ENCODE results near the gene C2orf42. TPM values are rescaled to one million over a fixed set of nuclear protein-coding genes. Genes with fewer than 3 reads are reported as not detected.
"Not testable (repeated sequence)": the region's sequence is repeated elsewhere in the genome, so short reads cannot be mapped to it uniquely, and the experiment has no call there.

Gene C2orf42
- total RNA-seq, 6 experiments from 2014 or later, result 10.9 to 22.5 (median 16.7) TPM

DNA sequence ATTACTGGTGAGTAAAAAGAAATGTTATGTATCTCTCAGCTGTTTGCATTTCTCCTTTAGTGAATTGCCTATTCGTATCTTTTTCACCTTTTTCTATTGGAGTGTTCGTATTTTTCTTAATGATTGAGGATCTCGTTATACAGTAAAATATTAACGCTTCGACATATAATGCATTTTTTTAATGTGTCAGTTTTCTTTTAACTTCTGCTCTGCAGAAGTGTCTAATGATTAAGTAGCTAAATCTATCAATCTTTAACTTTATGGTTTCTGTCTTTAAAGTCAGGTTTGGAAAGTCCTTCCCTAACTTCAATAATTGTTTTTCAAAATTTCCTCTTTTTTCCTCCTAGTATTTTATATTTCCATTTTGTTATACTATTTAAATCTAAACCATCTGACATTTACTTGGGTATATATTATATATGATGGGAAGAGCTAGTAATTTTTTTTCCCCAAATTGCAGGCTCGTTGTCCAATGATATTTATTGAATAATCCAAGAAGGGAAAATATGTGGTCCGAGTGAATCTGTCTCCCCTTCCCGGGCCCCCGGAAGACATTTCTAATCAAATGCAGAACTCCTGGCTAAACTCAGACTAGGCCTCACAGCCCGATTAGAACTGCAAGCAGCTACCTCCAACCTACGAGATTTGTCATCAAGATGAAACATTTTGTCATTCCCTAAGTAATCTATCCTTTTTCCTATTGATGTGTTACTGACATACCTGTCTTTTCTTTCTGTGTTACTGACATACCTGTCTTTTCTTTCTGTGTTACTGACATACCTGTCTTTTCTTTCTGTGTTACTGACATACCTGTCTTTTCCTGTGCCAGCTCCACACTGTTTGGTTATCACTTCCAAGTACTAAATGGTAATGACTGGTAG lies 86.3 kb downstream of the C2orf42 start:
- TF ChIP-seq, protein P1, sequence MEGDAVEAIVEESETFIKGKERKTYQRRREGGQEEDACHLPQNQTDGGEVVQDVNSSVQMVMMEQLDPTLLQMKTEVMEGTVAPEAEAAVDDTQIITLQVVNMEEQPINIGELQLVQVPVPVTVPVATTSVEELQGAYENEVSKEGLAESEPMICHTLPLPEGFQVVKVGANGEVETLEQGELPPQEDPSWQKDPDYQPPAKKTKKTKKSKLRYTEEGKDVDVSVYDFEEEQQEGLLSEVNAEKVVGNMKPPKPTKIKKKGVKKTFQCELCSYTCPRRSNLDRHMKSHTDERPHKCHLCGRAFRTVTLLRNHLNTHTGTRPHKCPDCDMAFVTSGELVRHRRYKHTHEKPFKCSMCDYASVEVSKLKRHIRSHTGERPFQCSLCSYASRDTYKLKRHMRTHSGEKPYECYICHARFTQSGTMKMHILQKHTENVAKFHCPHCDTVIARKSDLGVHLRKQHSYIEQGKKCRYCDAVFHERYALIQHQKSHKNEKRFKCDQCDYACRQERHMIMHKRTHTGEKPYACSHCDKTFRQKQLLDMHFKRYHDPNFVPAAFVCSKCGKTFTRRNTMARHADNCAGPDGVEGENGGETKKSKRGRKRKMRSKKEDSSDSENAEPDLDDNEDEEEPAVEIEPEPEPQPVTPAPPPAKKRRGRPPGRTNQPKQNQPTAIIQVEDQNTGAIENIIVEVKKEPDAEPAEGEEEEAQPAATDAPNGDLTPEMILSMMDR (IDR thresholded peaks at IDR 0.05), result no peak
- TF ChIP-seq POLR2A (IDR thresholded peaks at IDR 0.05), result no peak
- peak in 1 of 3 donors; percentile 55 for DNase-seq
- peak overlapping the region in 1 of 3 donors; percentile 0 for H3K4me3 ChIP-seq
- no peaks in the 10 kb centered on the region for H3K27me3 ChIP-seq
- peak overlapping the region; percentile 39 to 54 (median 48) for H3K27ac ChIP-seq
- intact Hi-C loops (cut with DNase I), result no loop called here
- no peak for ATAC-seq
- H3K9me3 ChIP-seq, result no peaks in the 10 kb centered on the region
- H3K4me1 ChIP-seq, result peaks cover 0 to 35% (median 5%) of the 10 kb centered on the region in 4 donors
- H3K36me3 ChIP-seq, result no peaks in the 10 kb centered on the region
- WGBS (ENCODE audit: insufficient coverage, low coverage, low lambda C conversion rate, missing lambda C conversion rate), result 13% methylated on average over 11 of the region's 11 CpGs

DNA sequence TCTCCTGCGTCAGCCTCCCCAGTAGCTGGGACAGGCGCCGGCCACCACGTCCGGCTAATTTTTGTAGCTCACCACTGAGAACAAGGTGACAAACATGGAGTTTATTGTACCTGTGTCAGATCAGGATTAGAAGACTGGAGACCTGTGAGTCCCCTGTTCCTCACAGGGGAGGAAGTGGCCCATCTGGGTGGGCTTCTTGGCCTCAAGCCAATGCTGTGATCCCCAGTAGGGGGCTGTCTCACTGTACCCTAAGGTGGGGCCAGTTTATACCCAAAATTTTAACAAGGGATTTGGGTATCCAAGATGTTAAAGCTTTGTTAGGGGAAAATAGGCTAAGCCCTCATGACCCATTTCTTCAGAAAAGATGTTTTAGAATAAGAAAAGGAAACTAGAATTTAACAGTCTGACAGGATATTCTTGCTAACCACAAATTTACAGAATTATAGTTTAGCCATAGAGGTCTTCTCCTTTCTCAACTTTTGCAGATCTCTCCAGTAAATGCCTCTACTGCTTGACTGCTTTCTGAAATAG lies 87.2 kb downstream of the C2orf42 start:
- DNase-seq, result peak in 1 of 3 donors; percentile 62
- TF ChIP-seq POLR2A (IDR thresholded peaks at IDR 0.05), result no peak
- TF ChIP-seq, protein P1 (IDR thresholded peaks at IDR 0.05), result no peak
- WGBS (ENCODE audit: insufficient coverage, low coverage, low lambda C conversion rate, missing lambda C conversion rate), result 33% methylated on average over 4 of the region's 5 CpGs

DNA sequence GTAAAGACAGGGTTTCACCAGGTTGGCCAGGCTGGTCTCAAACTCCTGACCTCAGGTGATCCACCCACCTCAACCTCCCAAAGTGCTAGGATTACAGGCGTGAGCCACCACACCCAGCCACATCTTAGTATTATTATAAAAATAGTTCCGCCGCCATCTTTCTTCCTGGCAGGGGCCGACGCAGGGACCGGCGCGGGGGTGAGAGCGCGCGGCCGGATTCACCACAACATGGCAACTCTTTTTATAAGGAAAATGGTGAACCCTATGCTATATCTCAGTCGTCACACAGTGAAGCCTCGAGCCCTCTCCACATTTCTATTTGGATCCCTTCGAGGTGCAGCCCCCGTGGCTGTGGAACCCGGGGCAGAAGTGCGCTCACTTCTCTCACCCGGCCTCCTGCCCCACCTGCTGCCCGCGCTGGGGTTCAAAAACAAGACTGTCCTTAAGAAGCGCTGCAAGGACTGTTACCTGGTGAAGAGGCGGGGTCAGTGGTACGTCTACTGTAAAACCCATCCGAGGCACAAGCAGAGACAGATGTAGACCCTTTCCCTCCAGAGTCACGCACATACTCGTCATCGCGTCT lies 88.4 kb downstream of the C2orf42 start:
- DNase-seq, result peak in 1 of 3 donors; percentile 42
- H3K36me3 ChIP-seq; H3K4me3 ChIP-seq; H3K27me3 ChIP-seq; H3K27ac ChIP-seq; intact Hi-C loops (cut with DNase I); ATAC-seq; H3K9me3 ChIP-seq: not testable (repeated sequence)
- WGBS (ENCODE audit: insufficient coverage, low coverage, low lambda C conversion rate, missing lambda C conversion rate), result 96% methylated on average over 22 of the region's 29 CpGs
- peaks cover 0 to 26% (median 4%) of the 10 kb centered on the region in 4 donors for H3K4me1 ChIP-seq

More for the DNA sequence above, 87.2 kb downstream of the C2orf42 start:
- no peaks in the 10 kb centered on the region for H3K36me3 ChIP-seq
- no peaks in the 10 kb centered on the region for H3K9me3 ChIP-seq
- H3K27me3 ChIP-seq, result no peaks in the 10 kb centered on the region
- peak in 1 of 4 donors; percentile 33 for ATAC-seq
- H3K4me1 ChIP-seq, result peaks cover 0 to 29% (median 6%) of the 10 kb centered on the region in 4 donors
- intact Hi-C loops (cut with DNase I), result no loop called here
- peak overlapping the region; percentile 39 to 54 (median 48) for H3K27ac ChIP-seq
- H3K4me3 ChIP-seq, result no peak overlapping the region

- peak in 1 of 3 donors; percentile 33 for DNase-seq
- H3K9me3 ChIP-seq; intact Hi-C loops (cut with DNase I): not testable (repeated sequence)
These were observed 89.1 kb downstream of the C2orf42 start for GRCh38 chr2:70101686-70102085.

GRCh38 chr2:70101174-70101573 lies 89.6 kb downstream of the C2orf42 start:
- no peaks in the 10 kb centered on the region for H3K9me3 ChIP-seq
- H3K4me3 ChIP-seq, result no peak overlapping the region
- H3K36me3 ChIP-seq, result no peaks in the 10 kb centered on the region
- no peaks in the 10 kb centered on the region for H3K27me3 ChIP-seq
- peaks cover 0 to 23% (median 4%) of the 10 kb centered on the region in 4 donors for H3K4me1 ChIP-seq
- DNase-seq (peak in 1 of 3 donors; percentile 8), ATAC-seq (no peak)
- intact Hi-C loops (cut with DNase I), result no loop called here
- no peak overlapping the region for H3K27ac ChIP-seq
- 94% methylated on average over 6 of the region's 6 CpGs for WGBS (ENCODE audit: insufficient coverage, low coverage, low lambda C conversion rate, missing lambda C conversion rate)
- TF ChIP-seq, protein P1 (IDR thresholded peaks at IDR 0.05), result no peak

More at GRCh38 chr2:70101686-70102085, 89.1 kb downstream of the C2orf42 start:
- peaks cover 0 to 23% (median 4%) of the 10 kb centered on the region in 4 donors for H3K4me1 ChIP-seq
- H3K4me3 ChIP-seq, H3K27me3 ChIP-seq, ATAC-seq, H3K36me3 ChIP-seq, H3K27ac ChIP-seq: not testable (repeated sequence)
- WGBS (ENCODE audit: insufficient coverage, low coverage, low lambda C conversion rate, missing lambda C conversion rate), result 79% methylated on average over 9 of the region's 11 CpGs

Other genes with a start within 250 kb of the C2orf42 start
- under 1 TPM; 0.31 to 0.98 (median 0.59) TPM for gene ASPRV1, start 229.4 kb downstream of the C2orf42 start, total RNA-seq
- 100 to 1,000 TPM; 147 to 220 (median 178) TPM for gene PCBP1, start 103.5 kb downstream of the C2orf42 start, total RNA-seq
- gene TIA1, start 57.6 kb upstream of the C2orf42 start, total RNA-seq, result 10 to 100 TPM; 27.5 to 44.2 (median 35.8) TPM
- gene PCYOX1, start 67.1 kb upstream of the C2orf42 start, total RNA-seq, result 100 to 1,000 TPM in 3 of 6 experiments, 10 to 100 TPM in 3; 38.8 to 186 (median 92.5) TPM
- 10 to 100 TPM; 38.7 to 96.6 (median 60.8) TPM for gene SNRPG, start 102.7 kb upstream of the C2orf42 start, total RNA-seq
- 10 to 100 TPM; 18.6 to 31.6 (median 21.1) TPM for gene FAM136A, start 111.0 kb upstream of the C2orf42 start, total RNA-seq

All from right lobe of liver (tissue), 6 donors.